HCT116 (cell line): ENCODE data around the gene CCDC86.

Experiments used
- ZNF274 ChIP-seq: fragments of 200-500 bp; sonication (Bioruptor generic); IDR thresholded peaks from 2 replicates; pipeline ENCODE4 v1.6.1; 2014; ENCODE audit warnings: mild to moderate bottlenecking, low read depth, low read length, inconsistent platforms
- TF ChIP-seq, protein P1 (sequence below), 3 experiments: fragments of 200-600 bp in 1 of 3; sonication (generic) in 1 of 3; IDR thresholded peaks in 2 of 3; conservative IDR thresholded peaks in 1 of 3; 2 replicates each; pipeline ENCODE4 v1.5.1; 2012 to 2017; ENCODE audit warnings: low read depth in 2 of 3, low read length in 2 of 3, antibody characterized with exemption in 1 of 3, borderline replicate concordance in 1 of 3, control low read depth in 1 of 3, mild to moderate bottlenecking in 1 of 3, mixed read lengths in 1 of 3, mixed run types in 1 of 3, moderate library complexity in 1 of 3; ENCODE audit not compliant: insufficient read depth in 1 of 3
- TF ChIP-seq, protein P2 (sequence below): IDR thresholded peaks from 2 replicates; pipeline ENCODE4 v1.6.1; 2012; ENCODE audit warnings: low read depth

DNA sequence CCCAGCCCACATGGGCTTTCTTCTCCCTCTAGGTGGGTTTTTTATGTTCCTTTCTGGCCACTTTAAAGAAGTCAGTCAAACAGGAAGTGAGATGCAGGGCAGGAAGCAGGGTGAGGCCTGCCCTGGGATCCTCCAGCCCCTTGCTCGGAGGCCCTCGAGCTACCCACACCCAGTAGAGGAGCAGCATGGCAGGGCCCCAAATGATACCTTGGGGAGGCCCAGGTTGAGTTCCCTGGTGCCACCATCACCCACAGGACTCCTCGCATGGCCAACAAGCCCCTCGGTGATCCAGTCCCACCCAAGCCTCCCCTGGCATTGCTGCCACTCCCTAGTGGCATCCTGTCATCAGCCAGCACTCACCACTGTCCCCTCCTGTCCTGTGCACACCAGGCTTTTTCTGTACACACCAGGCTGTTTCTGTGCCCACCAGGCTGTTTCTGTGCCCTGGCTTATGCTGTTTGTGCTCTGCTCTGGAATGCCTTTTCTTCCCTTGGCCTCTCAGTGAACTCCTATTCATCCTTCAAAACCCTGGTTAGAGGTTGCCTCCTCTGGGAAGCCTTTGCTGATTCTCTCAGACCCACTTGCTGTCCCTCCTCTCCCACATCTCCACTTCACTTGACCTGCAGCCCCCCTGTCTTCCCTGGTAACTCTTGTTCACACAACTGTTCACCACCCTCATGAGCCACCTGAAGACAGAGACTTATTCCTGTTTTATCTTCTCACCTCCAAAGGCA lies 17.0 kb downstream of the CCDC86 start:
- TF ChIP-seq, protein P1, sequence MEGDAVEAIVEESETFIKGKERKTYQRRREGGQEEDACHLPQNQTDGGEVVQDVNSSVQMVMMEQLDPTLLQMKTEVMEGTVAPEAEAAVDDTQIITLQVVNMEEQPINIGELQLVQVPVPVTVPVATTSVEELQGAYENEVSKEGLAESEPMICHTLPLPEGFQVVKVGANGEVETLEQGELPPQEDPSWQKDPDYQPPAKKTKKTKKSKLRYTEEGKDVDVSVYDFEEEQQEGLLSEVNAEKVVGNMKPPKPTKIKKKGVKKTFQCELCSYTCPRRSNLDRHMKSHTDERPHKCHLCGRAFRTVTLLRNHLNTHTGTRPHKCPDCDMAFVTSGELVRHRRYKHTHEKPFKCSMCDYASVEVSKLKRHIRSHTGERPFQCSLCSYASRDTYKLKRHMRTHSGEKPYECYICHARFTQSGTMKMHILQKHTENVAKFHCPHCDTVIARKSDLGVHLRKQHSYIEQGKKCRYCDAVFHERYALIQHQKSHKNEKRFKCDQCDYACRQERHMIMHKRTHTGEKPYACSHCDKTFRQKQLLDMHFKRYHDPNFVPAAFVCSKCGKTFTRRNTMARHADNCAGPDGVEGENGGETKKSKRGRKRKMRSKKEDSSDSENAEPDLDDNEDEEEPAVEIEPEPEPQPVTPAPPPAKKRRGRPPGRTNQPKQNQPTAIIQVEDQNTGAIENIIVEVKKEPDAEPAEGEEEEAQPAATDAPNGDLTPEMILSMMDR (IDR thresholded peaks at IDR 0.05 in 2 of 3, conservative IDR thresholded peaks at IDR 0.05 in 1 of 3; ENCODE audit: borderline replicate concordance in 1 of 3, insufficient read depth in 1 of 3, low read depth in 2 of 3, low read length in 2 of 3) = no peak
- TF ChIP-seq, protein P2, sequence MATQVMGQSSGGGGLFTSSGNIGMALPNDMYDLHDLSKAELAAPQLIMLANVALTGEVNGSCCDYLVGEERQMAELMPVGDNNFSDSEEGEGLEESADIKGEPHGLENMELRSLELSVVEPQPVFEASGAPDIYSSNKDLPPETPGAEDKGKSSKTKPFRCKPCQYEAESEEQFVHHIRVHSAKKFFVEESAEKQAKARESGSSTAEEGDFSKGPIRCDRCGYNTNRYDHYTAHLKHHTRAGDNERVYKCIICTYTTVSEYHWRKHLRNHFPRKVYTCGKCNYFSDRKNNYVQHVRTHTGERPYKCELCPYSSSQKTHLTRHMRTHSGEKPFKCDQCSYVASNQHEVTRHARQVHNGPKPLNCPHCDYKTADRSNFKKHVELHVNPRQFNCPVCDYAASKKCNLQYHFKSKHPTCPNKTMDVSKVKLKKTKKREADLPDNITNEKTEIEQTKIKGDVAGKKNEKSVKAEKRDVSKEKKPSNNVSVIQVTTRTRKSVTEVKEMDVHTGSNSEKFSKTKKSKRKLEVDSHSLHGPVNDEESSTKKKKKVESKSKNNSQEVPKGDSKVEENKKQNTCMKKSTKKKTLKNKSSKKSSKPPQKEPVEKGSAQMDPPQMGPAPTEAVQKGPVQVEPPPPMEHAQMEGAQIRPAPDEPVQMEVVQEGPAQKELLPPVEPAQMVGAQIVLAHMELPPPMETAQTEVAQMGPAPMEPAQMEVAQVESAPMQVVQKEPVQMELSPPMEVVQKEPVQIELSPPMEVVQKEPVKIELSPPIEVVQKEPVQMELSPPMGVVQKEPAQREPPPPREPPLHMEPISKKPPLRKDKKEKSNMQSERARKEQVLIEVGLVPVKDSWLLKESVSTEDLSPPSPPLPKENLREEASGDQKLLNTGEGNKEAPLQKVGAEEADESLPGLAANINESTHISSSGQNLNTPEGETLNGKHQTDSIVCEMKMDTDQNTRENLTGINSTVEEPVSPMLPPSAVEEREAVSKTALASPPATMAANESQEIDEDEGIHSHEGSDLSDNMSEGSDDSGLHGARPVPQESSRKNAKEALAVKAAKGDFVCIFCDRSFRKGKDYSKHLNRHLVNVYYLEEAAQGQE = no peak
- TF ChIP-seq ZNF274 = no peak
